ENCODE results near the gene HTR4.

DNA sequence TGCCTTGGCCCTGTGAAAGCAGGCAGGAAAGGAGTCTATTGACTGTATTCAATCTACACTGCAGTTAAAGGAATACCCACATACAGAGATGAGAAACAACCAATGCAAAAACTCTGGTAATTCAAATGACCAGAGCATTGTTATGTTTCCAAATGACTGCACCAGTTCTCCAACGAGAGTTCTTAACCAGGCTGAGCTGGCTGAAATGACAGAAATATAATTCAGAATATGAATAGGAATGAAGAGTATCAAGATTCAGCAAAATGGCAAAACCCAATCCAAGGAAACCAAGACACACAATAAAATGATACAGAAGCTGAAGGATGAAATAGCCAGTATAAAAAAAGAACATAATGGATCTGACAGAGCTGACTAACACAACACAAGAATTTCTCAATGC lies 119.1 kb downstream of the HTR4 start:
- TF ChIP-seq RAD21 (IDR thresholded peaks at IDR 0.05; ENCODE audit: low read length), result no peak
- TF ChIP-seq, protein P1, sequence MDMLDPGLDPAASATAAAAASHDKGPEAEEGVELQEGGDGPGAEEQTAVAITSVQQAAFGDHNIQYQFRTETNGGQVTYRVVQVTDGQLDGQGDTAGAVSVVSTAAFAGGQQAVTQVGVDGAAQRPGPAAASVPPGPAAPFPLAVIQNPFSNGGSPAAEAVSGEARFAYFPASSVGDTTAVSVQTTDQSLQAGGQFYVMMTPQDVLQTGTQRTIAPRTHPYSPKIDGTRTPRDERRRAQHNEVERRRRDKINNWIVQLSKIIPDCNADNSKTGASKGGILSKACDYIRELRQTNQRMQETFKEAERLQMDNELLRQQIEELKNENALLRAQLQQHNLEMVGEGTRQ (IDR thresholded peaks at IDR 0.05; ENCODE audit: borderline replicate concordance, low read depth, low read length), result no peak
- TF ChIP-seq, protein P2, sequence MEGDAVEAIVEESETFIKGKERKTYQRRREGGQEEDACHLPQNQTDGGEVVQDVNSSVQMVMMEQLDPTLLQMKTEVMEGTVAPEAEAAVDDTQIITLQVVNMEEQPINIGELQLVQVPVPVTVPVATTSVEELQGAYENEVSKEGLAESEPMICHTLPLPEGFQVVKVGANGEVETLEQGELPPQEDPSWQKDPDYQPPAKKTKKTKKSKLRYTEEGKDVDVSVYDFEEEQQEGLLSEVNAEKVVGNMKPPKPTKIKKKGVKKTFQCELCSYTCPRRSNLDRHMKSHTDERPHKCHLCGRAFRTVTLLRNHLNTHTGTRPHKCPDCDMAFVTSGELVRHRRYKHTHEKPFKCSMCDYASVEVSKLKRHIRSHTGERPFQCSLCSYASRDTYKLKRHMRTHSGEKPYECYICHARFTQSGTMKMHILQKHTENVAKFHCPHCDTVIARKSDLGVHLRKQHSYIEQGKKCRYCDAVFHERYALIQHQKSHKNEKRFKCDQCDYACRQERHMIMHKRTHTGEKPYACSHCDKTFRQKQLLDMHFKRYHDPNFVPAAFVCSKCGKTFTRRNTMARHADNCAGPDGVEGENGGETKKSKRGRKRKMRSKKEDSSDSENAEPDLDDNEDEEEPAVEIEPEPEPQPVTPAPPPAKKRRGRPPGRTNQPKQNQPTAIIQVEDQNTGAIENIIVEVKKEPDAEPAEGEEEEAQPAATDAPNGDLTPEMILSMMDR (IDR thresholded peaks at IDR 0.05), result no peak
- TF ChIP-seq, protein P3, sequence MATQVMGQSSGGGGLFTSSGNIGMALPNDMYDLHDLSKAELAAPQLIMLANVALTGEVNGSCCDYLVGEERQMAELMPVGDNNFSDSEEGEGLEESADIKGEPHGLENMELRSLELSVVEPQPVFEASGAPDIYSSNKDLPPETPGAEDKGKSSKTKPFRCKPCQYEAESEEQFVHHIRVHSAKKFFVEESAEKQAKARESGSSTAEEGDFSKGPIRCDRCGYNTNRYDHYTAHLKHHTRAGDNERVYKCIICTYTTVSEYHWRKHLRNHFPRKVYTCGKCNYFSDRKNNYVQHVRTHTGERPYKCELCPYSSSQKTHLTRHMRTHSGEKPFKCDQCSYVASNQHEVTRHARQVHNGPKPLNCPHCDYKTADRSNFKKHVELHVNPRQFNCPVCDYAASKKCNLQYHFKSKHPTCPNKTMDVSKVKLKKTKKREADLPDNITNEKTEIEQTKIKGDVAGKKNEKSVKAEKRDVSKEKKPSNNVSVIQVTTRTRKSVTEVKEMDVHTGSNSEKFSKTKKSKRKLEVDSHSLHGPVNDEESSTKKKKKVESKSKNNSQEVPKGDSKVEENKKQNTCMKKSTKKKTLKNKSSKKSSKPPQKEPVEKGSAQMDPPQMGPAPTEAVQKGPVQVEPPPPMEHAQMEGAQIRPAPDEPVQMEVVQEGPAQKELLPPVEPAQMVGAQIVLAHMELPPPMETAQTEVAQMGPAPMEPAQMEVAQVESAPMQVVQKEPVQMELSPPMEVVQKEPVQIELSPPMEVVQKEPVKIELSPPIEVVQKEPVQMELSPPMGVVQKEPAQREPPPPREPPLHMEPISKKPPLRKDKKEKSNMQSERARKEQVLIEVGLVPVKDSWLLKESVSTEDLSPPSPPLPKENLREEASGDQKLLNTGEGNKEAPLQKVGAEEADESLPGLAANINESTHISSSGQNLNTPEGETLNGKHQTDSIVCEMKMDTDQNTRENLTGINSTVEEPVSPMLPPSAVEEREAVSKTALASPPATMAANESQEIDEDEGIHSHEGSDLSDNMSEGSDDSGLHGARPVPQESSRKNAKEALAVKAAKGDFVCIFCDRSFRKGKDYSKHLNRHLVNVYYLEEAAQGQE (IDR thresholded peaks at IDR 0.05; ENCODE audit: low read depth, low read length), result no peak

Measured in SK-N-SH (cell line).